Gastroesophageal sphincter (tissue), 4 donors: Measurements from ENCODE around the gene EPHB1. TPM values are rescaled to one million over a fixed set of nuclear protein-coding genes. Genes with fewer than 3 reads are reported as not detected.

ENCODE experiments used
- ATAC-seq: fragments of 150-250 bp; one replicate; pipeline ENCODE4 v1.9.1; 2016; ENCODE audit warnings: mild to moderate bottlenecking, moderate library complexity
- H3K27ac ChIP-seq, 4 donors: fragments of 200-600 bp; sonication (generic) in 3 of 4; 1 replicate in 3 of 4; 2 replicates in 1 of 4; pipeline ENCODE4 v1.5.1; 2016 to 2019
- H3K27me3 ChIP-seq: fragments of 200-600 bp; sonication (generic); one replicate; pipeline ENCODE4 v1.5.1; 2019
- H3K36me3 ChIP-seq, 2 donors: fragments of 200-600 bp; sonication (generic); one replicate each; pipeline ENCODE4 v1.5.1; 2019; ENCODE audit warnings: control low read depth in 1 of 2
- H3K4me1 ChIP-seq, 3 donors: fragments of 200-600 bp; sonication (generic); 1 replicate in 2 of 3; 2 replicates in 1 of 3; pipeline ENCODE4 v1.5.1; 2016 to 2019; ENCODE audit warnings: control low read depth in 2 of 3
- H3K4me3 ChIP-seq, 2 donors: fragments of 200-600 bp; sonication (generic); one replicate each; pipeline ENCODE4 v1.5.1; 2019; ENCODE audit warnings: mild to moderate bottlenecking in 1 of 2, moderate library complexity in 1 of 2
- H3K9me3 ChIP-seq, 3 donors: fragments of 200-600 bp; sonication (generic); one replicate each; pipeline ENCODE4 v1.5.1; 2017 to 2019; ENCODE audit warnings: control low read depth in 2 of 3
- CTCF ChIP-seq, 4 experiments: fragments of 200-600 bp in 2 of 4; fragments of 450-650 bp in 2 of 4; sonication (generic) in 1 of 4; IDR thresholded peaks; one replicate each; pipeline ENCODE4 v1.5.1; 2017 to 2019; ENCODE audit warnings: antibody characterized with exemption in 4 of 4, mild to moderate bottlenecking in 2 of 4, moderate library complexity in 2 of 4
- EP300 ChIP-seq: sonication (generic); formaldehyde crosslinking; IDR thresholded peaks from one replicate; pipeline ENCODE4 v1.6.1; 2017; ENCODE audit warnings: antibody characterized with exemption, mild to moderate bottlenecking
- POLR2A ChIP-seq, 2 donors: fragments of 450-650 bp; IDR thresholded peaks; one replicate each; pipeline ENCODE4 v1.6.1; 2017; ENCODE audit warnings: antibody characterized with exemption in 2 of 2, mild to moderate bottlenecking in 2 of 2, moderate library complexity in 1 of 2
- POLR2AphosphoS5 ChIP-seq: sonication (generic); formaldehyde crosslinking; IDR thresholded peaks from one replicate; pipeline ENCODE4 v1.6.1; 2017; ENCODE audit warnings: antibody characterized with exemption
- WGBS, 2 donors: methylation state at CpG; one replicate each; pipeline ENCODE4 v1.1.5; 2018; ENCODE audit warnings: low coverage in 1 of 2; 5-methylcytosine and 5-hydroxymethylcytosine counted together
- total RNA-seq, 4 donors: library from RNA; depleted of rRNA; stranded (reverse); fragments of >200 nt; gene quantifications; one replicate each; pipeline ENCODE4 v1.1.0, GENCODE V29; 2016

EPHB1 gene
- total RNA-seq, 4 donors from 2014 or later = 0.81 to 5.7 (median 2.5) TPM; not detected in 1

DNA sequence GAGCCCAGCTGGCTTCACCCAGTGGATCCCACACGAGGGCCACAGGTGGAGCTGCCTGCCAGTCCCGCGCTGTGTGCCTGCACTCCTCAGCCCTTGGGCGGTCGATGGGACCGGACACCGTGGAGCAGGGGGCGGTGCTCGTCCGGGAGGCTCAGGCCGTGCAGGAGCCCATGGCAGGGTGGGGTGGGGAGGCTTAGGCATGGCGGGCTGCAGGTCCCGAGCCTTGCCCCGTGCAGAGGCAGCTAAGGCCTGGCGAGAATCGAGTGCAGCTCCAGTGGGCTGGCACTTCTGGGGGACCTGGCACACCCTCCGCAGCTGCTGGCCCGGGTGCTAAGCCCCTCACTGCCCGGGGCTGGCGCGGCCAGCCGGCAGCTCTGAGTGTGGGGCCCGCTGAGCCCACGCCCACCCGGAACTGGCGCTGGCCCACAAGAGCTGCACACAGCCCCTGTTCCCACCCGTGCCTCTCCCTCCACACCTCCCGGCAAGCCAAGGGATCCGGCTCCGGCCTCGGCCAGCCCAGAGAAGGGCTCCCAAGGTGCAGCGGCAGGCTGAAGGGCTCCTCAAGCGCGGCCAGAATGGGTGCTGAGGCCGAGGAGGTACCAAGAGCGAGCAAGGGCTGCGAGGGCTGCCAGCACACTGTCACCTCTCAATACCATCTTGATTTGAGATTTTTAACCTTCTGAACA is 121.4 kb downstream of the EPHB1 start:
- no peaks in the 10 kb centered on the region for H3K36me3 ChIP-seq
- H3K27ac ChIP-seq = no peak overlapping the region
- no peak for ATAC-seq
- no peak overlapping the region for H3K4me3 ChIP-seq
- H3K27me3 ChIP-seq = no peaks in the 10 kb centered on the region
- H3K4me1 ChIP-seq = no peaks in the 10 kb centered on the region
- H3K9me3 ChIP-seq = no peaks in the 10 kb centered on the region
- TF ChIP-seq EP300 (no peak), CTCF (IDR thresholded peaks at IDR 0.05) (no peak), POLR2AphosphoS5 (no peak), POLR2A (IDR thresholded peaks at IDR 0.05) (no peak)
- 74 to 89% methylated on average over 6 to 9 of the region's 37 CpGs for WGBS, 2 donors

DNA sequence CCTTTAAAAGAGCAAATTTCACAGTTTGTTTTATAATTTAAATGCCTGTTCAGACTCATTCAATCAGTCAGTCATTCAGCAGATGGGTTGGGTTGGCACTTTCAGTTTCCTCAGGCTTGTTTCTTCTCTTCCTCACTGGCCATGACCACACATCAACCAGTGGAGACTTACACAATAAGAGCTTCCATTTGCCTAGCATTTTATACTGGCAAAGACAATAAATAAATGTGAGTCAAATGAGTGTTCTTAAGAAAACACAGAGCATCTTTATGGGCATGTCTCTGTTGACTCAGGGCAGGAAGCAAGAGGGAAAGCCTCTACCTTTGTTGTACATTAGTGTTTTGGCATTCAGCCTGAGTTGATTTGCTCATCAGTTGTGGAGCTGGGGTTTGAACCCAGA is 122.6 kb downstream of the EPHB1 start:
- ATAC-seq = no peak
- TF ChIP-seq POLR2A (IDR thresholded peaks at IDR 0.05) (no peak), CTCF (IDR thresholded peaks at IDR 0.05) (no peak), POLR2AphosphoS5 (no peak), EP300 (no peak)
- H3K4me3 ChIP-seq = no peak overlapping the region
- H3K36me3 ChIP-seq = no peaks in the 10 kb centered on the region
- H3K27ac ChIP-seq = no peak overlapping the region
- H3K4me1 ChIP-seq = no peaks in the 10 kb centered on the region
- no peaks in the 10 kb centered on the region for H3K27me3 ChIP-seq
- no peaks in the 10 kb centered on the region for H3K9me3 ChIP-seq

GRCh38 chr3:134918441-134918840 is 123.4 kb downstream of the EPHB1 start:
- no peak for ATAC-seq
- 43% methylated on average over 1 of the region's 1 CpG; no CpG with 5 or more reads in 1 of the 2 donors for WGBS, 2 donors
- no peak overlapping the region for H3K27ac ChIP-seq
- H3K4me3 ChIP-seq = no peak overlapping the region
- no peaks in the 10 kb centered on the region for H3K27me3 ChIP-seq
- H3K4me1 ChIP-seq = no peaks in the 10 kb centered on the region
- peaks cover 0 to 2% (median 0%) of the 10 kb centered on the region in 3 donors for H3K9me3 ChIP-seq
- no peaks in the 10 kb centered on the region for H3K36me3 ChIP-seq
- no peak for TF ChIP-seq CTCF (IDR thresholded peaks at IDR 0.05)
- TF ChIP-seq POLR2A (IDR thresholded peaks at IDR 0.05) = no peak
- TF ChIP-seq EP300 = no peak
- no peak for TF ChIP-seq POLR2AphosphoS5

DNA sequence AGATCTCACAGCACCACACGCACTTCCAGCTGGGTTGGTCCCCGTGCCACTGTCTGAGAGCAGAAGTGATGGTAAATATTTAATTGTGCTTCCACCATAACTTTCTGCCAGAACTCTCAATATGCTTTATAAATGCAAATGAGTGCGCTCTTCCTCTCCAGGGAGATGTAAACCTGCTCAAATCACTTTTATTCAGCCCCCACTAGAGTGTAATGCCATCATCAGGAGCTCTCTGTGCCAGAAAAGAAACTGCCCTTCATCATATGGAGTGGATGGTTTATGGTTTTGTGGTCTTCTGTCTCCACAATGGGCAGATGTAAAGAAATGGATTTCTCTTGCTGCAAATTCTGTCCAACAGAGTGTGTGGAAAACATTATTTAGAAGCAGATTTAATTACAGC is 127.0 kb downstream of the EPHB1 start:
- H3K9me3 ChIP-seq = peaks cover 0 to 21% (median 0%) of the 10 kb centered on the region in 3 donors
- TF ChIP-seq POLR2A (IDR thresholded peaks at IDR 0.05) (no peak), EP300 (no peak), CTCF (IDR thresholded peaks at IDR 0.05) (no peak), POLR2AphosphoS5 (no peak)
- H3K27me3 ChIP-seq = no peaks in the 10 kb centered on the region
- no peaks in the 10 kb centered on the region for H3K4me1 ChIP-seq
- no peak for ATAC-seq
- WGBS, 2 donors = 90 to 100% methylated on average over 1 to 3 of the region's 3 CpGs
- no peak overlapping the region for H3K27ac ChIP-seq
- no peaks in the 10 kb centered on the region for H3K36me3 ChIP-seq
- no peak overlapping the region for H3K4me3 ChIP-seq

- H3K27me3 ChIP-seq = no peaks in the 10 kb centered on the region
- TF ChIP-seq EP300 (no peak), POLR2A (IDR thresholded peaks at IDR 0.05) (no peak), POLR2AphosphoS5 (no peak), CTCF (IDR thresholded peaks at IDR 0.05) (no peak)
- H3K27ac ChIP-seq = no peak overlapping the region
- peaks cover 0 to 21% (median 0%) of the 10 kb centered on the region in 3 donors for H3K9me3 ChIP-seq
- no peaks in the 10 kb centered on the region for H3K36me3 ChIP-seq
- H3K4me1 ChIP-seq = no peaks in the 10 kb centered on the region
- no peak for ATAC-seq
- 76 to 81% methylated on average over 3 to 5 of the region's 6 CpGs for WGBS, 2 donors
- H3K4me3 ChIP-seq = no peak overlapping the region
Measured at GRCh38 chr3:134922866-134923265, 127.8 kb downstream of the EPHB1 start.
